Ascending aorta (tissue), 2 donors: ENCODE data around the gene SPEF1. TPM values are rescaled to one million over a fixed set of nuclear protein-coding genes. Genes with fewer than 3 reads are reported as not detected.
A peak's percentile ranks its signal among the peaks of the same experiment; 100 is the strongest.

Source experiments
- DNase-seq, 2 donors: peaks; one replicate each; pipeline ENCODE4 v3.0.0-alpha.2; 2019; ENCODE audit warnings: low spot score in 2 of 2
- H3K27ac ChIP-seq, 2 donors: fragments of 200-600 bp; sonication (generic); one replicate each; pipeline ENCODE4 v1.5.1; 2016 to 2017; ENCODE audit warnings: mild to moderate bottlenecking in 1 of 2
- H3K27me3 ChIP-seq: fragments of 200-600 bp; sonication (generic); one replicate; pipeline ENCODE4 v1.5.1; 2017
- H3K36me3 ChIP-seq, 2 donors: fragments of 200-600 bp; sonication (generic); one replicate each; pipeline ENCODE4 v1.5.1; 2016
- H3K4me1 ChIP-seq, 2 donors: fragments of 200-600 bp; sonication (generic); one replicate each; pipeline ENCODE4 v1.5.1; 2016 to 2017; ENCODE audit warnings: mild to moderate bottlenecking in 1 of 2
- H3K4me3 ChIP-seq, 2 donors: fragments of 200-600 bp; sonication (generic); one replicate each; pipeline ENCODE4 v1.5.1; 2016 to 2017; ENCODE audit warnings: mild to moderate bottlenecking in 1 of 2
- H3K9me3 ChIP-seq, 2 donors: fragments of 200-600 bp; sonication (generic); one replicate each; pipeline ENCODE4 v1.5.1; 2016
- CTCF ChIP-seq, 3 experiments: fragments of 200-600 bp in 2 of 3; fragments of 450-650 bp in 1 of 3; sonication (generic) in 2 of 3; IDR thresholded peaks; one replicate each; pipeline ENCODE4 v1.5.1; 2016 to 2019; ENCODE audit warnings: antibody characterized with exemption in 3 of 3, mild to moderate bottlenecking in 1 of 3, moderate library complexity in 1 of 3
- intact Hi-C: fragments of 100-400 bp; cut with DNase I; formaldehyde crosslinking; loops from one replicate; pipeline ENCODE4 v1.15.1; 2023
- total RNA-seq: library from RNA; depleted of rRNA; stranded (reverse); fragments of >200 nt; gene quantifications from one replicate; pipeline ENCODE4 v1.1.0, GENCODE V29; 2016

The SPEF1 gene
- total RNA-seq, 1 donor from 2014 or later = not detected

DNA sequence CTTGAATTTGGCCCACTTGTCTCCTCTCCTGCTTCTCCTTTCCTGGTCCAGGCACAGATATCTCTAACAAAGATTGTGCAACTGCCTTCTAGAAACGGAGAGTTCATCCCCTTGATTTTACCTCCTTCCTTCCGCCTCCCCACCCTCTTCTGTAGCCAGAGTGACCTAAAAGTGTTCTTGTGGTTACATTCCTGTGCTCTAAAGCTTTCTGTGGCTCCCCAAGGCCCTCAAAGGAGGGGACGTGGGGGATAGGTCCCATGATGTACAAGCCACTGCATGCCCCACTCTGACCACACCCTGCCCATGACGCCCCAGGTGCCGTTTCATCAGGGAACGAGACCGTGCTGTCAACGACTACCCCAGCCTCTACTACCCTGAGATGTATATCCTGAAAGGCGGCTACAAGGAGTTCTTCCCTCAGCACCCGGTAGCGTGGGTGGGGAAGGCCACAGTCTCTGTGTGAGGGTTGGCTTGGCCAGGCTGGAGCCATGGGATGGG, 23.1 kb upstream of the SPEF1 start:
- Histone ChIP-seq H3K36me3 (peaks cover 49 to 52% of the 10 kb centered on the region in 2 donors), H3K27me3 (no peaks in the 10 kb centered on the region), H3K4me3 (no peak overlapping the region), H3K27ac (peak overlapping the region in 1 of 2 donors; percentile 29), H3K4me1 (peaks cover 18 to 29% of the 10 kb centered on the region in 2 donors), H3K9me3 (peaks cover 0 to 3% of the 10 kb centered on the region in 2 donors)
- intact Hi-C loops = no loop called here
- no peak for DNase-seq
- no peak for TF ChIP-seq CTCF (IDR thresholded peaks at IDR 0.05)

GRCh38 chr20:3803854-3804253, 22.6 kb upstream of the SPEF1 start:
- no peak for DNase-seq
- H3K27me3 ChIP-seq = no peaks in the 10 kb centered on the region
- H3K36me3 ChIP-seq = peaks cover 49 to 52% of the 10 kb centered on the region in 2 donors
- no peak overlapping the region for H3K27ac ChIP-seq
- intact Hi-C loops = no loop called here
- no peak for TF ChIP-seq CTCF (IDR thresholded peaks at IDR 0.05)
- no peak overlapping the region for H3K4me3 ChIP-seq
- H3K4me1 ChIP-seq = peaks cover 20 to 29% of the 10 kb centered on the region in 2 donors
- H3K9me3 ChIP-seq = peaks cover 0 to 3% of the 10 kb centered on the region in 2 donors

DNA sequence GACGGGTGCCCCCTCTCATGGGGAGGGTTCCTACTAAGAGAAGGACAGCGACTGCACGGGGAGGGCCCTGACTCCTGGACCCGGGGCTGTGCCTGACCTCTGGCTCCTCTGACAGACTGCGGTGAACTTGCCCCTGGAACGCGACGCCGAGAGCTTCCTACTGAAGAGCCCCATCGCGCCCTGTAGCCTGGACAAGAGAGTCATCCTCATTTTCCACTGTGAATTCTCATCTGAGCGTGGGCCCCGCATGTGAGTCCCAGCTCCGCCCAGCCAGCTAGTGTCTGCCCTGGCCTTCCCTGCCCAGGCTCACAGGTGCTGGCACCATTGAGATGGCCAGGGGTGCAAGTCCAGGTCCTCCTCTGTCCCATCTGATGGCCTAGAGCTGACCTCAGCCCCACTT, 22.0 kb upstream of the SPEF1 start:
- intact Hi-C loops = no loop called here
- DNase-seq = no peak

GRCh38 chr20:3802524-3803239, 21.4 kb upstream of the SPEF1 start:
- no peak for TF ChIP-seq CTCF (IDR thresholded peaks at IDR 0.05)
- Histone ChIP-seq H3K4me1 (peaks cover 19 to 25% of the 10 kb centered on the region in 2 donors), H3K36me3 (peaks cover 49 to 52% of the 10 kb centered on the region in 2 donors), H3K27me3 (no peaks in the 10 kb centered on the region), H3K27ac (no peak overlapping the region), H3K4me3 (no peak overlapping the region), H3K9me3 (peaks cover 0 to 3% of the 10 kb centered on the region in 2 donors)
- intact Hi-C loops = no loop called here
- no peak for DNase-seq

More for the DNA sequence above, 22.0 kb upstream of the SPEF1 start:
- Histone ChIP-seq H3K27ac (no peak overlapping the region), H3K9me3 (peaks cover 0 to 3% of the 10 kb centered on the region in 2 donors), H3K36me3 (peaks cover 49 to 52% of the 10 kb centered on the region in 2 donors), H3K4me3 (no peak overlapping the region), H3K27me3 (no peaks in the 10 kb centered on the region), H3K4me1 (peaks cover 22 to 31% of the 10 kb centered on the region in 2 donors)
- TF ChIP-seq CTCF (IDR thresholded peaks at IDR 0.05) = no peak

DNA sequence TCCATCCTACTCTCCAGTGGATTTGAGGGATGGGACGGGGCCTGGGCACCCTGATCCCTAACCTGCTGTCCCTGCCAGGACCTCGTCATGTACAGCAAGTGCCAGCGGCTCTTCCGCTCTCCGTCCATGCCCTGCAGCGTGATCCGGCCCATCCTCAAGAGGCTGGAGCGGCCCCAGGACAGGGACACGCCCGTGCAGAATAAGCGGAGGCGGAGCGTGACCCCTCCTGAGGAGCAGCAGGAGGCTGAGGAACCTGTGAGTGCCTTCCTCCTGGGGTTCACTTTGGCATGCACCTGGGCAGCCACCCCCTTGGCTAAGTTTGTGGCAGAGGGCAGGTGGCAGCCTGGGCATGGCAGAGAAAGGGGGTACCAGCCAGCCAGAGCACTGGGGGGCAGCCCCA, 20.6 kb upstream of the SPEF1 start:
- no peak for DNase-seq
- intact Hi-C loops = no loop called here
- no peak for TF ChIP-seq CTCF (IDR thresholded peaks at IDR 0.05)
- Histone ChIP-seq H3K27me3 (no peaks in the 10 kb centered on the region), H3K4me1 (peaks cover 15 to 22% of the 10 kb centered on the region in 2 donors), H3K9me3 (peaks cover 0 to 3% of the 10 kb centered on the region in 2 donors), H3K36me3 (peaks cover 49 to 52% of the 10 kb centered on the region in 2 donors), H3K27ac (no peak overlapping the region), H3K4me3 (no peak overlapping the region)
